Suppressor macrophage (primary cell): Measurements from ENCODE around the gene ZC3H8.

Experiments
- DNase-seq, 4 experiments: peaks; one replicate each; pipeline ENCODE4 v3.0.0-alpha.2; 2020 to 2022

Gene ZC3H8

GRCh38 chr2:112195167-112195766 lies 59.6 kb downstream of the ZC3H8 start:
- no peak for DNase-seq

GRCh38 chr2:112194482-112194881 lies 60.4 kb downstream of the ZC3H8 start:
- DNase-seq, result no peak

GRCh38 chr2:112194028-112194427 lies 60.8 kb downstream of the ZC3H8 start:
- DNase-seq, result no peak

GRCh38 chr2:112189001-112189556 lies 65.8 kb downstream of the ZC3H8 start:
- no peak for DNase-seq

- DNase-seq, result no peak
Observed at GRCh38 chr2:112187805-112188596, 66.8 kb downstream of the ZC3H8 start.

- no peak for DNase-seq
Observed at GRCh38 chr2:112187046-112187715, 67.7 kb downstream of the ZC3H8 start.

- DNase-seq, result no peak
Observed at GRCh38 chr2:112185131-112185530, 69.7 kb downstream of the ZC3H8 start.

GRCh38 chr2:112184121-112184520 lies 70.7 kb downstream of the ZC3H8 start:
- no peak for DNase-seq

- no peak for DNase-seq
Observed at GRCh38 chr2:112183327-112184025, 71.4 kb downstream of the ZC3H8 start.

GRCh38 chr2:112182581-112183034 lies 72.2 kb downstream of the ZC3H8 start:
- DNase-seq, result no peak

- DNase-seq, result no peak
Observed at GRCh38 chr2:112181571-112182290, 73.1 kb downstream of the ZC3H8 start.

GRCh38 chr2:112175958-112176573 lies 78.8 kb downstream of the ZC3H8 start:
- DNase-seq, result no peak

GRCh38 chr2:112175333-112175732 lies 79.5 kb downstream of the ZC3H8 start:
- no peak for DNase-seq

GRCh38 chr2:112174383-112174782 lies 80.5 kb downstream of the ZC3H8 start:
- DNase-seq, result no peak

- DNase-seq, result no peak
Observed at GRCh38 chr2:112173646-112174319, 81.1 kb downstream of the ZC3H8 start.

GRCh38 chr2:112170495-112170894 lies 84.3 kb downstream of the ZC3H8 start:
- DNase-seq, result no peak

- no peak for DNase-seq
Observed at GRCh38 chr2:112168422-112169124, 86.3 kb downstream of the ZC3H8 start.

- no peak for DNase-seq
Observed at GRCh38 chr2:112166806-112167499, 87.9 kb downstream of the ZC3H8 start.

GRCh38 chr2:112165296-112165695 lies 89.5 kb downstream of the ZC3H8 start:
- no peak for DNase-seq

- no peak for DNase-seq
Observed at GRCh38 chr2:112164876-112165275, 90.0 kb downstream of the ZC3H8 start.
